ENCODE measurements around the gene IGSF21. TPM values are rescaled to one million over a fixed set of nuclear protein-coding genes. Genes with fewer than 3 reads are reported as not detected.

The IGSF21 gene
- total and polyA plus RNA-seq, 10 of the 15 experiments (the other 5 are each of a cell fraction or from before 2014, with no cell fraction given), result 0.03 to 0.49 TPM; not detected in 8

DNA sequence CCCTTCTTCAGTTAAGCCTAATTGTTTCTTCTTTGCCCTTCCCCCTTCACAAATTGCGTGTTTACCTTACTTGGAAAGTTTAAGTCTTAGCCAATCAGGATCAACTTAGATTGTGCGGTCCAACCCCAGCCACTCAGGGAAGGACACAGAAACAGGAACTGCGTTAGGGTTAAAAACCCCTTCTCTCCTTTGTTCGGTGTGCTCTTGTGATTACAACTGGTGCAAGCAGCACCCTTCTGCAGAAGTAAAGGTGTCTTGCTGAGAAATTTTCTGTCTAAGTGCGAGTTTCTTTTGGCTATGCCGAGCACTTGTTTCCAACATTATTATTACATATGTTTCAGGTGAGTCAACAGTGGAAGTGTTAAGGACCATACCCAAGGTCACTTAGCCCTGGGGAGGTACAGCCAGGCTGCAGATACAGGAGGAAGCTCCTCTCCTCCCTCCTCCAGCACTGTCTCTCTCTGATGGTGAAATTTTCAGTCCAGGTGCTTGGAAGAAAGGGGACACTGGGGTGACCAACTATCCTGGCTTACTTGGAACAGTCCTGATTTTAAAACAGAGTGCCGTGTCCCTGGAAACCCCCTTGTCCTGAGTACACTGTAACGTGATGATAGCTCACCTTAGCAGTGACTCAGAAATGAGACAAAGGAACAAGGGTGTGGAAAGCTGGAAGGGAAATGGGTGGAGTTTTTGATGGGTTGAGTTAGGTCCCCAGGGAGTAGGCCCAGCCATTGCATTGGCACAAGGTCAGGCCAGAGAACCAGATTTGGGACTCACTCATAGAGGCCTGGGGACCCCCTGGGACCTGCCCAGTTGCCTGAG, 304.4 kb downstream of the IGSF21 start:
- WGBS (ENCODE audit: insufficient coverage, insufficient replicate concordance, low lambda C conversion rate, missing lambda C conversion rate), result 37% methylated on average over 8 of the region's 8 CpGs
- ATAC-seq, result no peak
- FAIRE-seq, result no peak
- Histone ChIP-seq H3K9me3 (replicated peaks; ENCODE audit: control insufficient read depth, insufficient read depth, low read length) (peaks cover 7% of the 10 kb centered on the region; the same call in 2 of the 3 replicates), H3K9ac (ENCODE audit: control insufficient read depth, insufficient read depth, low read length) (no peak overlapping the region), H3K4me1 (ENCODE audit: control insufficient read depth, insufficient read depth, low read length) (no peaks in the 10 kb centered on the region), H3K4me3 (no peak overlapping the region), H3K36me3 (ENCODE audit: control insufficient read depth in 2 of 2, insufficient read depth in 2 of 2, low read length in 1 of 2) (no peaks in the 10 kb centered on the region), H3K27me3 (replicated peaks in 1 of 2; ENCODE audit: control insufficient read depth in 2 of 2, insufficient read depth in 2 of 2, low read length in 1 of 2) (no peaks in the 10 kb centered on the region; a peak in 1 of 4 replicates), H3K27ac (ENCODE audit: control insufficient read depth, insufficient read depth) (no peak overlapping the region), H4K20me1 (ENCODE audit: control insufficient read depth, insufficient read depth) (no peaks in the 10 kb centered on the region), H3K4me2 (ENCODE audit: control insufficient read depth, insufficient read depth) (no peak overlapping the region), H2AFZ (ENCODE audit: control insufficient read depth, low read depth, low read length) (no peak overlapping the region), H3K79me2 (ENCODE audit: control insufficient read depth, insufficient read depth, low read length) (no peaks in the 10 kb centered on the region)
- ChIA-PET RAD21 (ENCODE audit: unreplicated experiment) (no interaction called here), POLR2A (no interaction called here), CTCF (no interaction called here), SMC1A (ENCODE audit: uncharacterized antibody, unreplicated experiment) (no interaction called here)
- in situ Hi-C loops (cut with MboI) (no loop called here), intact Hi-C loops (cut with micrococcal nuclease; ENCODE audit: unreplicated experiment) (no loop called here)
- no peak for DNase-seq (ENCODE audit: low read depth, low spot score)
- no TSS peak for BruUV-seq (replicated peaks)
- TF ChIP-seq POLR2AphosphoS5 (IDR thresholded peaks at IDR 0.05; ENCODE audit: low read length), result no peak
- TF ChIP-seq NFXL1 (IDR thresholded peaks at IDR 0.05; ENCODE audit: borderline replicate concordance), result no peak
- TF ChIP-seq POU2F2 (IDR thresholded peaks at IDR 0.05; ENCODE audit: borderline replicate concordance, low read depth, low read length), result no peak
- no peak for TF ChIP-seq MYC (IDR thresholded peaks at IDR 0.05; ENCODE audit: insufficient read depth, insufficient read length, insufficient replicate concordance, low read length, severe bottlenecking)
- no peak for TF ChIP-seq RFX5 (IDR thresholded peaks at IDR 0.05; ENCODE audit: low read depth, low read length)
- no peak for TF ChIP-seq KLF5 (IDR thresholded peaks at IDR 0.05; ENCODE audit: partially characterized antibody)
- no peak for TF ChIP-seq MEF2A (IDR thresholded peaks at IDR 0.05; ENCODE audit: insufficient read depth, low read depth, low read length)
- TF ChIP-seq SUZ12 (IDR thresholded peaks at IDR 0.05; ENCODE audit: unreplicated experiment), result no peak
- TF ChIP-seq BCL11A (IDR thresholded peaks at IDR 0.05; ENCODE audit: low read depth, low read length), result no peak
- no peak for TF ChIP-seq ZNF217 (IDR thresholded peaks at IDR 0.05)

Data from GM12878 (cell line).